UCSD-AML1 (cell line): ENCODE results near the gene FAM78B.

Experiments used
- DNase-seq: peaks from one replicate; lab custom pipeline; 2025; ENCODE audit not compliant: unreplicated experiment; lab: John Stamatoyannopoulos, UW

The FAM78B gene

GRCh38 chr1:166073489-166073888, 93.3 kb downstream of the FAM78B start:
- DNase-seq: no peak

GRCh38 chr1:166069390-166069789, 97.4 kb downstream of the FAM78B start:
- DNase-seq: no peak

DNA sequence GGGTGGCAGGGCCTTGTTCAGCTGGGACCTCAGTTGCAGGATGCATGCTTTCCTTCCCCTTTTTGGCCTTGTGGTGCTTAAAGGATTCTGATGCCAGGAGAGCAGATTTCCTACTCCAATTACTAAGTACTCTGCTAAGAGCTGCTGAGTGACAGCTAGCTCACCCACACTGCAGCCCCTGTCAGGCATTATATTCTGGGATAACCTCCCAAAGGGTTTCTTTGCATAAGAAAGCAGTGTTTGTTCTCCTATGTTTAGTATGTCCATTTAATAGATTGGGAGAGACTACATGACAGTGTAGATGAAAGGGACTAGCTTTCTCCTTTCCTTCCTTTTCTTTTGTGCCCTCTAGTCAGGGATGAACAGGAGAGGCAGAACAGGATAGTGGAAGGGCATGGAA, 100.7 kb downstream of the FAM78B start:
- DNase-seq: no peak

DNA sequence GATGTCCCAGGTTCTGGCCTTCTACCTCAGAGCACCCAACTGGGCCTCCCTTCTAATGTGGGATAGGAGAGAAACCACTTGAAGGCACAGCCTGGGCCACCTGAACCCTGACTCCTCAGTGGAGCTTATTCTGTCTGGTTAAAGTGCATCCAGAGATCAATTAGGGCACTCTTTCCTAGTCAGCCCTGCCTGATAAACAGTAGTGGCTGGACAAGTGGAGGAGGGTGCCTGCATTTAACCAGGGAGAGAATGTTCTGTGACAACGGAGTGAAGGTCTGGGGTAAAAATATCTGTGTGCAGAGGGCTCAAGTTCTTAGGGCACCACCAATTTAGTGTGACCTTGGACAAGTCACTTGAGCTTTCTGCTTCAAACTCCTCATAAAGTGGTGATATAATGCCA, 101.8 kb downstream of the FAM78B start:
- no peak for DNase-seq

DNA sequence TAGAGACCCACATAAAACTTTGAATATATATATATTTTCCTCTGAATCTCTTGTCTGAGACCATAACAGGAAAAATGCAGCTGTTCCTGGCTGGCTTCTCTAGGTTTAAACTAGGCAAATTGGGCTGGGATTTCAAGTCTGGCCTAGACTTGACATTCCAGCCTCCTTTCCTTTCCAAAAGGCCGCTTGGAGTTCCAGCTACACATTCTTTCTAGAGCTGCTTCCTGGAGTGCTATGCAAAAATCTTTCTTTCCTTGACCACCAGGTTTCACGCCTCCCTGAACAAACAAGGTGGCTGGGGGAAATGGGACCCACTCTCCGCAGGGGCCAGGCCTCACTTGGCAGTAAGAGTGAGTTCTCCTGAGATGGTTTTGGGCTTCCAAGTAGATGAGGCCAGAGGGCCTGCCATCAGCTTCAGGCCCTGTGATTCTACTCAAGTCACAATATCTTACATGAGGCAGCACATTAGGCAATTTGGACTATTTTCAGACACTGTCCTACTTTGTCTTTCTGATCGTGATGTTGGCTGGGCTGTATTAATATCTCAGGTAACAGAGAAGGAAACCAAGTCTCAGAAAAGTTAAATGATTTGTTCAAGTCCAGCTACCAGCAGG, 102.4 kb downstream of the FAM78B start:
- DNase-seq: no peak

DNA sequence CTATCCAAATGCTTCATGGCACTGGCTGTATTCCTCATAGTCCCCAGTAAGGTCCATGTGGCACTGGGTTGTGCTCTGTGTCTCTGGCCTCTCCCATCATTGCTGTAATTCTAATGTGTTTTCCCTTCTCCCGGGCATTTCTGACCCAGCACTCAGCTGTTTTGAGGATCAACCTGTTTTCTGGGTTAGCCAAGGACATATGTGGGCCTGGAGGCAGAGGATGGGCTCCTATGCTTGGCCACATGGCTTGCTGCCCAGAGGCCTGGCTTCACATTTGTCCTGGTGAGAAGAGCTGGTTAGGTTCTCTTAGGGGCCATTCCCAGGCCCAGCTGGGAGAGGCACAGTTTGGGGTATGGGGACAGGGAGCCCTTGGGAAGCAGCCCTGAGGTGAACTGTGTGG, 103.1 kb downstream of the FAM78B start:
- no peak for DNase-seq

- DNase-seq: no peak
Measured at GRCh38 chr1:166062421-166063070, 104.3 kb downstream of the FAM78B start.

GRCh38 chr1:166057650-166058049, 109.2 kb downstream of the FAM78B start:
- no peak for DNase-seq

DNA sequence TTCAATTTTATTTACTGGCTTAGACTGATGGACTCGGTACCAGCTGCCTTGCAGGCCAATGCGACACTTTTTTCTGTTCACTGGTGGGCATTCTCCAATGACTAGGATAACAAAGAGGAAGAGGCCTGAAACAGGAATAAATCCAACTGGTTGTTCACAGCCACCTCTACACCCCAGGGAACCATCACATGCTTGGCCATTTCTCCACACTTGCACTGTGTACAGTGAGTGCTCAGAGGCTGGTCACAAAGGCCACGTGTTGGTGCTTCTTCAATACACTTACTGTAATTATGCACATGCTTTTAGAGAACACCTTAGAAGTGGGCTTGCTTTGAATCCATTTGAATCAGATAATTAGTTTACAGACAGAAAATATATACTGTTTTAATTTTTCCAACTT, 113.4 kb downstream of the FAM78B start:
- no peak for DNase-seq

- DNase-seq: no peak
Measured at GRCh38 chr1:166040202-166040997, 126.4 kb downstream of the FAM78B start.

GRCh38 chr1:166039436-166040201, 127.2 kb downstream of the FAM78B start:
- no peak for DNase-seq

DNA sequence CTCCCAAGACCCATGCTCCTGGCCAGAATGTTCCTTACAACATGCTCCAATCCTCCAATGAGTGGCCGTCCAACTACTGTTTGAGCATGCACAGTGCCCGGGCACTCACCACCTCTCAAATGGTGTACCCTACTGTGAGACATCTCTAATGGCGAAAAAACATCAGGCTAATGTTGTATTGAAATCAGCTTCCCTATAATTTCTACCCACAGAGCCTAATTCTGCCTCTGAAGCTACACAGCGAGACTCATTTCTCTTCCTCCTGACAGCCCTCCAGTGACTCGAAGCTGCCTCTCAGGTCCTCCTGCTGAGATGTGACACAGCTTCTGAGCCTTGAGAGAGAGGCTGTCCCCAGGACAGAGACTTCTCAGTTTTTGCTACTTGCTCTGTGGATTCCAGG, 130.7 kb downstream of the FAM78B start:
- no peak for DNase-seq

DNA sequence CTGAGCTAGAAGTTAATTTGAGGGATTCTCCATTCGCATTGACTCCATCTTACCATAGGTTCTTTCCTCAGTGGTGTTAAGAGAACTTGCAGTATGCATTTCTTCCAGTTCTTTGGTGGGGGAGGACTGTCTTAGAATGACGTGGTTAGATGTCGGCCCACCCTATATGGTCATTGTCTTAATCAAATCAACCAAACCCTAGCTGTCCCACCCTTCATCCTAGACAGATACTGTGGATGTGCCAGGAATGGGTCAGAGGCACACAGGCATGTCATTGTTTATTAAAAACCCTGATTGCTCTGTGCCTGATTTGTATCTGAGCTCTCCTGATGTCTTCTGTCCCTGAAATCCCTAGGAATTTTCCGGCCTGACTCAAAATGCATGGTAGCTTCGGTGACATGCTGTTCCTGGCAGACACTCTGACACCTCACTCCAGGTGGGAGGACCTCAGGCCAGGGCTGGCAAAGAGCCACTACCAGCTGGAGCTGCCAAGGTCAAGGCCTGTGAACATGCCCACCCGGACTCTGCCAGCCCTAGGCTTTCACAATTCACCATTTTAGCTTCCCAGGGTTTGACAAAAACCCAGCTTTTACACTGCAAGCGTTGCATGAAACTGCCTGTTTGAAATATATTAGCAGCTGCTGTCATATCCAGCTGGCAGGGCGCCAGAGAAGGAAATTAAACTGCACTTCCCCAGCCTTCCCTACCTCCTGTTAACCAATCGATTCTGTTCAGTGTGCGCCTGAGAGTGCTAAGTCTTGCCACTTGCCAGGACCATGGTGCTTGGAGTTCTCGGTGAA, 134.0 kb downstream of the FAM78B start:
- DNase-seq: no peak

GRCh38 chr1:166031932-166032571, 134.7 kb downstream of the FAM78B start:
- no peak for DNase-seq

DNA sequence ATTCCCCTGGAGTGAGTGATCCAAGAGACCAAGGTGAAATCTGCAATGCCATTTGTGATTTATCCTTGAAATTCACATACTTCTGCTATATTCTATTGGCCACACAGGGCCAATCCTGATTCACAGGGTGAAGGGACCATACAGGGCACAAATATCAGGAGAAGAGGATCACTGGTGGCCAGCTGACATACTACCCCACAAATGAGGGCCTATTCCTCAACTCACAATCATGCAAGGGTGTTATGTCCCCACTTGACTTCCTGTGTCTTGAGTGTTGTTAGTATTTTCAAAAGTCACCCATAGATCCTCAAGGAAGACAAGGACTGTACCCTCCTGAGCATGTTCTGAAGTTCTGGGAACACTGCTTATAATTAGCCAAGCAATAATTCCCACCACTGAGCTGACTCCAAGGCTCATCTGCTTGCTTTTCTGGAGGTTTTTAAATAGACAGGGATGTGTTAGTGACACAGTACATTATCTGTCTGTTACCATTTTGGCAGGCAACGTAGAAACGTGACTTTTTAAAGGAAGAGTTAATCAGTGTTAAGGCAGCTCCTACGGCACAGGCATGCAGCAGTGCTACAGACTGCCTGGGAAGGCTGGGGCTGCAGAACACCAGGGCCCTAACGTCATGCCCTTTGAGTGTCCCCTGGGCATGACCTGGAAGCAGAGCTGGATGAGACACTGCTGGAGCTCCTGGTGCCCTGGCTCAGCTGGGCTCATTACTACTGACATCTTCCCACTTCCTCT, 137.4 kb downstream of the FAM78B start:
- DNase-seq: no peak

DNA sequence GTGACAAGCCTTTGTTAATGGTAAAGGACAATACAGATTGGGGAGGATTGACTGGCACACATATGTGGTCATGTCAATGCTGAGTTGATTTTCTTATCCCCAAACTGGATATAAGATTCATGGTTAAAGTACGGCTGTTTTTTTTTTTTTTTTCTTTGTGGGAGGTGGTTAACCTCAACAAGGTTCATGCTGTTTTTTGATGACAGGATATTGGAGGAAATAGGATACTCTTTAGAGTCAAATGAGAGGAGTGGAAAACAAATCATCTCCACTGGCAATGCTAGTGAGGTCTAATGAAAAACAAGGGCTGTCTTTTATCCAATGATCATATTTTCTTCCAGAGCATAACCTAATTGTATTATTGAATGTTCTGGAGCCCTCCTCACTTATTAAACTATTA, 140.2 kb downstream of the FAM78B start:
- DNase-seq: no peak

DNA sequence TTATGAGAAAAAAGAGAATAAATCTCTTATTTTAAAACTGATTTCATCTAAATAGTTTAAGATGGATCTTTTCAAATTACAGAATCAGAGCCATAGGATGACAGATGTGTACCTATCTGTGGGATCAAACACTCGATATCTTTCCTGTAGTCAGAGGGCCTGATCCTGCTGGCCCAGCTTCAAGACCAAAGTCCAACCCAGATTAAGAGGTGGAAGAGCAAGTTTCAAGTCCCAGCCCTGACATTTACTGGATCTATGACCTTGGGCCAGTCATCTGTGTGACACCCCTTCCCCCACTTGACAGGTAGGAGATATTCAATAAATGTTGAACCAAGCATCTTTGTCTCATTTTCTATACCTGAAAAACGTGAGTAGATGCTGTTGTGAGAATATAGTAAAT, 140.7 kb downstream of the FAM78B start:
- DNase-seq: no peak

GRCh38 chr1:166020210-166020609, 146.6 kb downstream of the FAM78B start:
- no peak for DNase-seq
